Progenitor cell of endocrine pancreas (in vitro differentiated cells): ENCODE measurements around the gene RPL13. TPM values are rescaled to one million over a fixed set of nuclear protein-coding genes. Genes with fewer than 3 reads are reported as not detected.

Experiments
- DNase-seq: peaks from one replicate; pipeline ENCODE4 v3.0.0; 2021; ENCODE audit warnings: low spot score; ENCODE audit not compliant: unreplicated experiment
- H3K27ac Mint-ChIP-seq: 2 replicates; pipeline ENCODE4 v1.8.0; 2021; ENCODE audit warnings: mild to moderate bottlenecking, moderate library complexity, mixed read lengths
- H3K27me3 Mint-ChIP-seq: 2 replicates; pipeline ENCODE4 v1.8.0; 2021; ENCODE audit warnings: mixed read lengths
- H3K36me3 Mint-ChIP-seq: 2 replicates; pipeline ENCODE4 v1.8.0; 2022; ENCODE audit warnings: mixed read lengths; ENCODE audit not compliant: insufficient read depth
- H3K4me1 Mint-ChIP-seq: 2 replicates; pipeline ENCODE4 v1.8.0; 2021; ENCODE audit warnings: low read depth, mixed read lengths
- H3K4me3 Mint-ChIP-seq: 2 replicates; pipeline ENCODE4 v1.8.0; 2021; ENCODE audit warnings: low read depth, mild to moderate bottlenecking, moderate library complexity, mixed read lengths
- H3K9me3 Mint-ChIP-seq: 2 replicates; pipeline ENCODE4 v1.8.0; 2021; ENCODE audit warnings: low read depth, mixed read lengths
- CTCF ChIP-seq: fragments of 200-600 bp; sonication (generic); IDR thresholded peaks from one replicate; pipeline ENCODE4 v1.5.0; 2021; ENCODE audit warnings: antibody characterized with exemption, mild to moderate bottlenecking; ENCODE audit not compliant: unreplicated experiment
- total RNA-seq: library from RNA; stranded (reverse); gene quantifications from 2 replicates; pipeline ENCODE4 v1.2.1, GENCODE V29; 2021

Gene RPL13
- total RNA-seq, 1 donor from 2014 or later = 1,643 TPM

DNA sequence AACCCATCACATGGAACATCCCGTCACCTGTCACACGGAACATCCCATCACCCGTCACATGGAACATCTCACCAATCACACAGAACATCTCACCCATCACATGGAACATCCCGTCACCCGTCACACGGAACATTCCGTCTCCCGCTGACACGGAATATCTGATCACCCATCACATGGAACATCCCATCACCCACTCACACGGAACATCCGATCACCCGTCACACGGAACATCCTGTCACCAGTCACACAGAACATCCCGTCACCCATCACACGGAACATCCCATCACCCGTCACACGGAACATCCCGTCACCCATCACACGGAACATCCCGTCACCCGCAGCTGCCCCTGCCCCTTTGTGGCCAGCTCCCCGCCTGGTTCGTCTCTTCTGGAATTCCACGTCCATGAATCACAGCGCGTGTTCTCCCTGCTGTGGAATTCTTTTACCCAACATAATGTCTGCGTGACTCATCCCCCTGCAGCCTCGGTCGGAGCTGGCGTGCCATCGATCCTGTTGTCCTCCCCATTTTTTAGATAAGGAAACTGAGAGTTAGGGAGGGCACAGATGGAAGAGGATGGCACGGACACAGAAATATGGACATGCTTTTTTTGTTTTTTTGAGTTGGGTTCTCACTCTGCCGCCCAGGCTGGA lies 20.7 kb downstream of the RPL13 start:
- no peaks in the 10 kb centered on the region for H3K4me1 Mint-ChIP-seq
- H3K9me3 Mint-ChIP-seq = no peaks in the 10 kb centered on the region
- H3K36me3 Mint-ChIP-seq = no peaks in the 10 kb centered on the region
- no peak overlapping the region for H3K4me3 Mint-ChIP-seq
- no peak for DNase-seq
- H3K27ac Mint-ChIP-seq = no peak overlapping the region
- peaks cover 19% of the 10 kb centered on the region for H3K27me3 Mint-ChIP-seq
- no peak for TF ChIP-seq CTCF

DNA sequence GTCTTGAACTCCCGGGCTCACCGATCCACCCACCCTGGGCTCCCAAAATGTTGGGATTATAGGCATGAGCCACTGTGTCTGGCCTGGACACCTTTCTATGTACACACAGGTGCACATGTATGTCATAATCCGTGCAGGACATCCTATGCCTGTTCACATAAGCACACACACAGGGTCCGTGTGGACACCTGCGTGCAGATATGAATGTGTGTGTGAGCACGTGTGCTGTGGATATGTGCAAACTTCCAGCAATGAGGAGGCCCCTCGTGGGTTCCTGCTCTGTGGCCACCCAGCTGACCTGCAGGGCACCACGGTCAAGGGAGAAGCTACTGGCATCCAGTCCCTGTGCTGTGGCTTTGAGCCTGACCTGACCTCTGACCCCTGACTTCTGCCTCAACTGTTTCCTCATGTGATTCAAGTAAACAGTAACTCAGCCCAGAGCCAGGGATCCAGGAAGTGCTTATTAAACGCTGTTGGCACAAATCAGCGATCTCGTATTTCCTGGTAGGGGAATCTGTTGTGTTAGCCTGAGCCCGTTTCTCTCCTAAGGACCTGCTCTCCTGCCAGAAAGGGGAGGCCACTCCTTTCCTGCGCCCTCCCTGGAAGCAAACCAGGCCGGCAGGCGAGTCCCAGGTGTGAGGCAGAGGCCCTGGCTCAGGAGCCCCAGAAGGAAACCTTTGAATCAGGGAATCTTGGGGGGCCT lies 21.5 kb downstream of the RPL13 start:
- Mint-ChIP-seq H3K4me3 (no peak overlapping the region), H3K36me3 (no peaks in the 10 kb centered on the region), H3K4me1 (no peaks in the 10 kb centered on the region), H3K9me3 (no peaks in the 10 kb centered on the region), H3K27me3 (peaks cover 17% of the 10 kb centered on the region), H3K27ac (no peak overlapping the region)
- DNase-seq = no peak
- no peak for TF ChIP-seq CTCF

- no peaks in the 10 kb centered on the region for H3K4me1 Mint-ChIP-seq
- no peak overlapping the region for H3K4me3 Mint-ChIP-seq
- H3K9me3 Mint-ChIP-seq = no peaks in the 10 kb centered on the region
- no peak for DNase-seq
- H3K27ac Mint-ChIP-seq = no peak overlapping the region
- H3K27me3 Mint-ChIP-seq = peaks cover 10% of the 10 kb centered on the region
- no peak for TF ChIP-seq CTCF
- no peaks in the 10 kb centered on the region for H3K36me3 Mint-ChIP-seq
These were observed 22.2 kb downstream of the RPL13 start for GRCh38 chr16:89582614-89583196.

DNA sequence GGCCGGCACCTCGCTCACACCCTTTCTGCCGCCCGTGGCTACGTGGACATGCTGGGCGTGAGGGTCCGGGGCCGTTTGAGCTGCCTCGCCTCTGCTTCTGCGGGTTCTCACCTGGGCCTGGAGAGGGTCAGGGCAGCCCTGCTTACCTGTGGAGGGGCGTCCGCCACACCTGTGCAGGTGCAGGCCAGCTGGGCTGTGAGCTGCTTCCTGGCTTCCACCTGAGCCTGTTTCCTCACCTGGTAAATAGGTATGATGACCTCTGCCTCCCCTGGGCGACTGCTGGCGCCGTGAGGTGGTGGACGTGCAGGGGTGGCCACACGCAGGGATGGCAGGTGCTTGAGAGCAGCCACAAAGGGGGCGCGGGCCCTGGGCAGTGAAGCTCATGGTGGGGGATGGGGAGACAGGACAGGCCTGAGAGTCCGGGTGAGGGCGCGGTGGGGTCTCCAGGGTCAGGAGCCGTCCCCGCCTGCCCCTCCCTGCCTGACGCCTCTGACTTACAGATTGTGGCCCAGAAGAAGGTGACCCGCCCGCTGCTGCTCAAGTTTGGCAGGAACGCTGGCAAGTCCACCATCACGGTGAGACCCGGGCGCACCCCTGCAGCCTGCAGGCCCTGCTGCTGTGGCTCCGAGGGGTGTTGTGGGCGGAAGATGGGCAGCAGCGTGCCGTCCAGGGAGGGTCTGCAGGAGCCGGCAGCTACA lies 22.9 kb downstream of the RPL13 start:
- H3K9me3 Mint-ChIP-seq = no peaks in the 10 kb centered on the region
- no peak for DNase-seq
- H3K27ac Mint-ChIP-seq = no peak overlapping the region
- no peaks in the 10 kb centered on the region for H3K4me1 Mint-ChIP-seq
- TF ChIP-seq CTCF = no peak
- H3K36me3 Mint-ChIP-seq = no peaks in the 10 kb centered on the region
- peaks cover 4% of the 10 kb centered on the region for H3K27me3 Mint-ChIP-seq
- H3K4me3 Mint-ChIP-seq = no peak overlapping the region

GRCh38 chr16:89583895-89584644 lies 23.6 kb downstream of the RPL13 start:
- no peak for TF ChIP-seq CTCF
- Mint-ChIP-seq H3K36me3 (no peaks in the 10 kb centered on the region), H3K27ac (no peak overlapping the region), H3K4me3 (no peak overlapping the region), H3K9me3 (no peaks in the 10 kb centered on the region), H3K27me3 (no peaks in the 10 kb centered on the region), H3K4me1 (no peaks in the 10 kb centered on the region)
- DNase-seq = no peak
